PC-3 (cell line): ENCODE data around the gene SLC35E3. TPM values are rescaled to one million over a fixed set of nuclear protein-coding genes. Genes with fewer than 3 reads are reported as not detected.
"Not testable (repeated sequence)": the region's sequence is repeated elsewhere in the genome, so short reads cannot be mapped to it uniquely, and the experiment has no call there.

Experiments
- ATAC-seq: fragments of 200-7000 bp; cut with Tn5 transposase; 2 replicates; pipeline ENCODE4 v1.9.1; 2020; ENCODE audit warnings: mild to moderate bottlenecking, moderate library complexity
- BruUV-seq: library from RNA; stranded (reverse); fragments of 400-500 nt; replicated peaks from 2 replicates; lab custom pipeline; 2021; lab: Mats Ljungman, UMichigan
- CTCF ChIA-PET: fragments of 300-600 bp; sonication (Branson Sonifier 250); formaldehyde crosslinking; loops from one replicate; lab custom pipeline; 2022; ENCODE audit warnings: antibody characterized with exemption; lab: Charles Lee
- POLR2A ChIA-PET: fragments of 300-600 bp; sonication (Branson Sonifier 250); formaldehyde crosslinking; loops from one replicate; lab custom pipeline; 2022; ENCODE audit warnings: antibody characterized with exemption; ENCODE audit not compliant: unreplicated experiment; lab: Charles Lee
- DNase-seq: peaks from one replicate; pipeline ENCODE4 v3.0.0-alpha.2; 2015
- H2AFZ ChIP-seq: fragments of 300-600 bp; sonication (generic); 2 replicates; pipeline ENCODE4 v1.6.0; 2016; ENCODE audit warnings: antibody characterized with exemption, low read length
- H3F3A ChIP-seq: fragments of 300-600 bp; sonication (generic); one replicate; pipeline ENCODE4 v1.6.0; 2017; ENCODE audit warnings: antibody characterized with exemption, low read length, control low read depth, mild to moderate bottlenecking; ENCODE audit not compliant: unreplicated experiment
- H3K27ac ChIP-seq: fragments of 300-600 bp; sonication (generic); 2 replicates; pipeline ENCODE4 v1.5.1; 2016; ENCODE audit warnings: mild to moderate bottlenecking, low read length
- H3K27me3 ChIP-seq: fragments of 300-600 bp; sonication (generic); 2 replicates; pipeline ENCODE4 v1.6.1; 2016; ENCODE audit warnings: low read length, mixed read lengths
- H3K36me3 ChIP-seq: fragments of 300-600 bp; sonication (generic); 2 replicates; pipeline ENCODE4 v1.6.1; 2016; ENCODE audit warnings: low read depth, mixed run types, low read length, mixed read lengths
- H3K4me1 ChIP-seq: fragments of 300-600 bp; sonication (generic); 2 replicates; pipeline ENCODE4 v1.5.1; 2016; ENCODE audit warnings: low read length; ENCODE audit not compliant: insufficient read depth
- H3K4me2 ChIP-seq: fragments of 300-600 bp; sonication (generic); 2 replicates; pipeline ENCODE4 v1.6.0; 2016; ENCODE audit warnings: low read length
- H3K4me3 ChIP-seq: fragments of 300-600 bp; sonication (generic); 2 replicates; pipeline ENCODE4 v1.5.1; 2016; ENCODE audit warnings: mild to moderate bottlenecking, low read length, mixed read lengths
- H3K79me2 ChIP-seq: fragments of 300-600 bp; sonication (generic); 2 replicates; pipeline ENCODE4 v1.6.1; 2017; ENCODE audit warnings: low read length, mixed read lengths
- H3K9ac ChIP-seq: fragments of 300-600 bp; sonication (generic); 2 replicates; pipeline ENCODE4 v1.6.0; 2016; ENCODE audit warnings: mild to moderate bottlenecking, low read length
- H3K9me2 ChIP-seq: fragments of 300-600 bp; sonication (generic); replicated peaks from 2 replicates; pipeline ENCODE4 v1.6.1; 2016; ENCODE audit warnings: mixed run types, low read length, mixed read lengths
- H3K9me3 ChIP-seq: fragments of 300-600 bp; sonication (generic); 2 replicates; pipeline ENCODE4 v1.6.1; 2016; ENCODE audit warnings: low read length, mixed read lengths
- H4K20me1 ChIP-seq: fragments of 300-600 bp; sonication (generic); 2 replicates; pipeline ENCODE4 v1.6.1; 2016; ENCODE audit warnings: low read length, mixed read lengths
- EZH2 ChIP-seq: fragments of 300-600 bp; sonication (generic); IDR thresholded peaks from one replicate; pipeline ENCODE4 v1.6.1; 2017; ENCODE audit warnings: antibody characterized with exemption, mild to moderate bottlenecking, low read length; ENCODE audit not compliant: unreplicated experiment
- EZH2phosphoT487 ChIP-seq: fragments of 300-600 bp; sonication (generic); IDR thresholded peaks from 2 replicates; pipeline ENCODE4 v1.6.1; 2018; ENCODE audit warnings: mild to moderate bottlenecking, antibody characterized with exemption, low read length, borderline replicate concordance
- intact Hi-C: fragments of 100-400 bp; cut with micrococcal nuclease; formaldehyde crosslinking; loops from 2 replicates; pipeline ENCODE4 v1.9.0; 2023
- total RNA-seq: library from RNA; depleted of rRNA; stranded (reverse); fragments of >200 nt; gene quantifications from 2 replicates; pipeline ENCODE4 v1.2.3, GENCODE V29; 2014
- TF ChIP-seq, protein P1 (sequence below): fragments of 300-600 bp; sonication (generic); conservative IDR thresholded peaks from 2 replicates; pipeline ENCODE4 v1.5.1; 2017; ENCODE audit warnings: antibody characterized with exemption, low read depth, mild to moderate bottlenecking, low read length

The SLC35E3 gene
- total RNA-seq, 1 experiment from 2014 or later: 2.2 TPM

DNA sequence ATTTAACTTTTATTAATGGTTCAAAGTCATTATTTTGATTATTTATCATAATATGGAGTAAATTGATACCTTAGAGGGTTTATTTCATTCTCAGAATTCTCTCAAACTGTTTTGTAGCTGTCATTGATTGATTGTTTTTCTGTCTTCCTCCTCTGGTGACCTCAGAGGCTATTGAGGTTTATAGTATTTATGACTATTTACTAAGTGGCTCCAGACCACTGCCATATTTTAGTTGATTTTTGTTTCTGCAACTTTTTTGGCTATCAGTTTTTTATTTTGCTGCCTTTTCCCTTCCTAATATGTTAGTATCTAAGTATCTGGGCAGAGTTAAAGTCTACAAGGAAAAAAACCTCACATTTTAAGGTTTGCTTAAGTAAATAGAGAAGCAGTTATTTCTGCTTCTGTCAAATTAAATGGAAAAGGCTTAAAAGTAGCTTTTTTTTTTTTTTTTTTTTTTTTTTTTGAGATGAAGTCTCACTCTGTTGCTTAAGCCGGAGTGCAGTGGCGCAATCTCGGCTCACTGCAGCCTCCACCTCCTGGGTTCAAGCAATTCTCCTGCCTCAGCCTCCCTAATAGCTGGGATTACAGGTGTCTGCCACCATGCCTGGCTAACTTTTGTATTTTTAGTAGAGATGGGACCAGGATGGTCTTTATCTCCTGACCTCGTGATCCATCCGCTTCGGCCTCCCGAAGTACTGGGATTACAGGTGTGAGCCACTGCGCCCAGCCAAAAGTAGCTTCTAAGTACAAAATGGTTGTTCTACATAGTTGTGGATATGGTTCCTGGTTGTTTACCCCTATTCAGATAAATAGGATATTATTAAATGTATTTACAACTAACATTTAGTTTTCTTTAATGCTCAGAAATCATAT lies 70.2 kb downstream of the SLC35E3 start:
- H2AFZ ChIP-seq: no peak overlapping the region
- BruUV-seq: no TSS peak
- H3K9me2 ChIP-seq: no peaks in the 10 kb centered on the region
- peaks cover 23% of the 10 kb centered on the region for H3K79me2 ChIP-seq
- no peak overlapping the region for H3K27ac ChIP-seq
- no peaks in the 10 kb centered on the region for H3K4me1 ChIP-seq
- H3K9me3 ChIP-seq: no peaks in the 10 kb centered on the region
- ATAC-seq (no peak), DNase-seq (no peak)
- H3K9ac ChIP-seq: no peak overlapping the region
- TF ChIP-seq EZH2 (no peak), EZH2phosphoT487 (no peak)
- TF ChIP-seq, protein P1, sequence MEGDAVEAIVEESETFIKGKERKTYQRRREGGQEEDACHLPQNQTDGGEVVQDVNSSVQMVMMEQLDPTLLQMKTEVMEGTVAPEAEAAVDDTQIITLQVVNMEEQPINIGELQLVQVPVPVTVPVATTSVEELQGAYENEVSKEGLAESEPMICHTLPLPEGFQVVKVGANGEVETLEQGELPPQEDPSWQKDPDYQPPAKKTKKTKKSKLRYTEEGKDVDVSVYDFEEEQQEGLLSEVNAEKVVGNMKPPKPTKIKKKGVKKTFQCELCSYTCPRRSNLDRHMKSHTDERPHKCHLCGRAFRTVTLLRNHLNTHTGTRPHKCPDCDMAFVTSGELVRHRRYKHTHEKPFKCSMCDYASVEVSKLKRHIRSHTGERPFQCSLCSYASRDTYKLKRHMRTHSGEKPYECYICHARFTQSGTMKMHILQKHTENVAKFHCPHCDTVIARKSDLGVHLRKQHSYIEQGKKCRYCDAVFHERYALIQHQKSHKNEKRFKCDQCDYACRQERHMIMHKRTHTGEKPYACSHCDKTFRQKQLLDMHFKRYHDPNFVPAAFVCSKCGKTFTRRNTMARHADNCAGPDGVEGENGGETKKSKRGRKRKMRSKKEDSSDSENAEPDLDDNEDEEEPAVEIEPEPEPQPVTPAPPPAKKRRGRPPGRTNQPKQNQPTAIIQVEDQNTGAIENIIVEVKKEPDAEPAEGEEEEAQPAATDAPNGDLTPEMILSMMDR: no peak
- peaks cover 62% of the 10 kb centered on the region for H3K36me3 ChIP-seq
- no peak overlapping the region for H3K4me3 ChIP-seq
- ChIA-PET CTCF (no interaction called here), POLR2A (no interaction called here)
- intact Hi-C loops: no loop called here
- H3F3A ChIP-seq: no peaks in the 10 kb centered on the region
- H3K4me2 ChIP-seq: no peak overlapping the region
- peaks cover 10% of the 10 kb centered on the region; the same call in 1 of the 2 replicates for H4K20me1 ChIP-seq
- no peaks in the 10 kb centered on the region for H3K27me3 ChIP-seq

DNA sequence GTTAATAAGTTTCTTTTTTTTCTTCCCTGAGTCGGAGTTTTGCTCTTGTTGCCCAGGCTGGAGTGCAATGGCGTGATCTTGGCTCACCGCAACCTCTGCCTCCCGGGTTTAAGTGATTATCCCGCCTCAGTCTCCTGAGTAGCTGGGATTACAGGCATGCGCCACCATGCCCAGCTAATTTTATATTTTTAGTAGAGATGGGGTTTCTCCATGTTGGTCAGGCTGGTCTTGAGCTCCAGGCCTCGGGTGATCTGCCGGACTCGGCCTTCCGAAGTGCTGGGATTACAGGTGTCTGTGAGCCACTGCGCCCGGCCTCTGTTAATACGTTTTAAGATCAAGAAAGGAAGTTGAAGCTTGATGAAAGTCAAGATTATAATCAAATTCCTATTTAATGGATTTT lies 73.5 kb downstream of the SLC35E3 start:
- peaks cover 65% of the 10 kb centered on the region for H3K36me3 ChIP-seq
- H4K20me1 ChIP-seq, H3K9me2 ChIP-seq, intact Hi-C loops, BruUV-seq, H3K4me1 ChIP-seq, ATAC-seq, H3K27ac ChIP-seq, H3K79me2 ChIP-seq, H3K27me3 ChIP-seq, H3F3A ChIP-seq, H3K9me3 ChIP-seq, H3K4me2 ChIP-seq, DNase-seq, H3K9ac ChIP-seq, H2AFZ ChIP-seq, H3K4me3 ChIP-seq: not testable (repeated sequence)
- ChIA-PET POLR2A (interaction anchor here (0.6 to 1.0 kb wide), 2 partner anchors 11 to 25 kb away, joined by 6 to 15 read pairs; no protein-coding TSS in a partner anchor), CTCF (interaction anchor here (0.6 kb wide), 1 partner anchor 53 kb away, joined by 3 read pairs; no protein-coding TSS in a partner anchor)

DNA sequence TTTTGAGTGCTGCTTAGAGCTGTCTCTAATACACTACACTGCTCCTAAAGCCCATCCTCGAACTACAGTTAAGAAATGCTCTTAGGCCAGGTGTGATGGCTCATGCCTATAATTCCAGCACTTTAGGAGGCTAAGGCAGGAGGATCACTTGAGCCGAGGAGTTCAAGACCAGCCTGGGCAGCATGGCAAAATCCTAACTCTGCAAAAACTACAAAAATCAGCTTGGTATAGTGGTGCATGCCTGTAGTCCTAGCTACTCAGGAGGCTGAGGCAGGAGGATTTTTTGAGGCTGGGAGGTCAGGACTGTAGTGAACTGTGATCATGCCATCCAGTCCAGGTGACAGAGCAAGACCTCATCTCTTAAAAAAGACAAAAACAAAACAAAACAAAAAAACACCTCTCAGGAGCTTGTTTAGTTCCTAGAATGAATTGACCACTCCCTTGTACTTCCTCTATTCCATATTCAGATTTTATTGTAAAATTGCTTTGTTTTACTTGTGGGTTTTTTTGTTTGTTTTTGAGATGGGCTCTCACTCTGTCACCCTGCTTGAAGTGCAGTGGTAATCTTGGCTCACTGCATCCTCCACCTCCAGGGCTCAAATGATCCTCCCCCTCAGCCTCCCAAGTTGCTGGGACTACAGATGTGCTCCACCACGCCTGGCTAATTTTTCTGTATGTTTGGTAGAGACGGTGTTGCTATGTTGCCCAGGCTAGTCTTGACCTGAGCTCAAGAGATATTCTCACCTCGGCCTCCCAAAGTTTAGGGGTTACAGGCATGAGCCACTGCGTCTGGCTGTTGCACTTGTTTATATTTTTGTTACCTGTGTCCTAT lies 75.6 kb downstream of the SLC35E3 start:
- H2AFZ ChIP-seq: no peak overlapping the region
- H3K36me3 ChIP-seq: peaks cover 63% of the 10 kb centered on the region
- intact Hi-C loops: loop anchor here (5.0 kb wide), 1 partner anchor 74 kb away; the partner anchor contains the start of gene SLC35E3
- TF ChIP-seq EZH2 (no peak), EZH2phosphoT487 (no peak)
- TF ChIP-seq, protein P1: no peak
- CTCF ChIA-PET: no interaction called here
- DNase-seq (no peak), ATAC-seq (peak; percentile 63)
- H3K9me3 ChIP-seq: no peaks in the 10 kb centered on the region
- H3K79me2 ChIP-seq: no peaks in the 10 kb centered on the region; the same call in 1 of the 2 replicates
- no peaks in the 10 kb centered on the region for H3K9me2 ChIP-seq
- no peak overlapping the region for H3K27ac ChIP-seq
- no peak overlapping the region for H3K4me3 ChIP-seq
- POLR2A ChIA-PET: interaction anchor here (0.6 kb wide), 1 partner anchor 13 kb away, joined by 3 read pairs; no protein-coding TSS in a partner anchor
- no peaks in the 10 kb centered on the region for H4K20me1 ChIP-seq
- BruUV-seq: no TSS peak
- no peak overlapping the region for H3K9ac ChIP-seq
- no peaks in the 10 kb centered on the region for H3K27me3 ChIP-seq
- H3F3A ChIP-seq: no peaks in the 10 kb centered on the region
- no peak overlapping the region for H3K4me2 ChIP-seq
- H3K4me1 ChIP-seq: peaks cover under 1% of the 10 kb centered on the region
